Mesendoderm (in vitro differentiated cells): ENCODE data around the gene HBD.
A peak's percentile ranks its signal among the peaks of the same experiment; 100 is the strongest.

Experiments used
- DNase-seq: peaks from one replicate; pipeline ENCODE4 v3.0.0; 2013
- H2AK5ac ChIP-seq: 2 replicates; pipeline ENCODE4 v1.6.1; 2013; ENCODE audit warnings: low read length, inconsistent platforms
- H2BK120ac ChIP-seq: 2 replicates; pipeline ENCODE4 v1.6.1; 2013; ENCODE audit warnings: low read depth, mild to moderate bottlenecking, low read length, moderate library complexity, mixed read lengths
- H2BK15ac ChIP-seq: replicated peaks from 2 replicates; pipeline ENCODE4 v1.6.1; 2013; ENCODE audit warnings: low read depth, mild to moderate bottlenecking, moderate library complexity
- H2BK5ac ChIP-seq: 2 replicates; pipeline ENCODE4 v1.6.1; 2013; ENCODE audit warnings: low read length, inconsistent platforms
- H3K18ac ChIP-seq: 2 replicates; pipeline ENCODE4 v1.6.1; 2013; ENCODE audit warnings: mild to moderate bottlenecking, low read length, mixed read lengths
- H3K23ac ChIP-seq: one replicate; pipeline ENCODE4 v1.6.1; 2013; ENCODE audit warnings: low read length
- H3K27ac ChIP-seq: 2 replicates; pipeline ENCODE4 v1.5.1; 2013; ENCODE audit warnings: low read depth, mild to moderate bottlenecking, inconsistent platforms, low read length, moderate library complexity
- H3K27me3 ChIP-seq: 2 replicates; pipeline ENCODE4 v1.6.1; 2013; ENCODE audit warnings: low read length, control low read depth, mild to moderate bottlenecking, inconsistent platforms; ENCODE audit not compliant: insufficient read depth, poor library complexity
- H3K36me3 ChIP-seq: 2 replicates; pipeline ENCODE4 v1.6.1; 2013; ENCODE audit warnings: low read length, inconsistent platforms; ENCODE audit not compliant: control insufficient read depth, insufficient read depth
- H3K4ac ChIP-seq: one replicate; pipeline ENCODE4 v1.6.1; 2013; ENCODE audit warnings: low read depth, mild to moderate bottlenecking, low read length, moderate library complexity
- H3K4me1 ChIP-seq: 2 replicates; pipeline ENCODE4 v1.6.1; 2013; ENCODE audit warnings: low read depth, low read length, inconsistent platforms; ENCODE audit not compliant: control insufficient read depth
- H3K4me2 ChIP-seq: 2 replicates; pipeline ENCODE4 v1.6.1; 2013; ENCODE audit warnings: low read length
- H3K4me3 ChIP-seq: 2 replicates; pipeline ENCODE4 v1.5.1; 2013; ENCODE audit warnings: mild to moderate bottlenecking, low read length
- H3K56ac ChIP-seq: one replicate; pipeline ENCODE4 v1.6.1; 2013; ENCODE audit warnings: low read length
- H3K79me1 ChIP-seq: 2 replicates; pipeline ENCODE4 v1.6.1; 2013; ENCODE audit warnings: low read length, inconsistent platforms
- H3K79me2 ChIP-seq: 2 replicates; pipeline ENCODE4 v1.6.1; 2013; ENCODE audit warnings: mild to moderate bottlenecking, low read length; ENCODE audit not compliant: control insufficient read depth, insufficient read depth
- H3K9ac ChIP-seq: 2 replicates; pipeline ENCODE4 v1.6.1; 2013; ENCODE audit warnings: low read length, inconsistent platforms
- H4K5ac ChIP-seq: one replicate; pipeline ENCODE4 v1.6.1; 2013; ENCODE audit warnings: low read length
- H4K8ac ChIP-seq: one replicate; pipeline ENCODE4 v1.6.1; 2013; ENCODE audit warnings: low read depth, mild to moderate bottlenecking, control low read depth, low read length, moderate library complexity
- WGBS: extraction: QIAGEN DNeasy Blood & Tissue Kit; methylation state at CpG from one replicate; pipeline ENCODE4 v1.1.7; 2013; ENCODE audit warnings: low lambda C conversion rate, missing lambda C conversion rate; ENCODE audit not compliant: insufficient coverage; ENCODE audit errors: extremely low coverage; 5-methylcytosine and 5-hydroxymethylcytosine counted together

HBD gene

GRCh38 chr11:5279471-5280090 is 45.3 kb upstream of the HBD start:
- Histone ChIP-seq H3K27me3 (no peaks in the 10 kb centered on the region), H2BK5ac (no peak overlapping the region), H3K18ac (no peak overlapping the region), H3K79me2 (no peaks in the 10 kb centered on the region), H2AK5ac (no peak overlapping the region), H3K4me1 (peaks cover 3% of the 10 kb centered on the region), H3K23ac (no peak overlapping the region), H3K27ac (no peak overlapping the region), H4K5ac (no peak overlapping the region), H3K4me3 (no peak overlapping the region), H3K36me3 (no peaks in the 10 kb centered on the region), H2BK15ac (no peak overlapping the region), H3K4me2 (no peak overlapping the region), H3K56ac (no peak overlapping the region), H4K8ac (no peak overlapping the region), H3K4ac (no peak overlapping the region), H2BK120ac (peak overlapping the region; percentile 49), H3K9ac (no peak overlapping the region), H3K79me1 (no peaks in the 10 kb centered on the region)
- no CpG with 5 or more reads among the region's 4 CpGs for WGBS
- no peak for DNase-seq

GRCh38 chr11:5277807-5278382 is 43.6 kb upstream of the HBD start:
- no peak overlapping the region for H2AK5ac ChIP-seq
- no CpG with 5 or more reads among the region's 1 CpG for WGBS
- no peak for DNase-seq

GRCh38 chr11:5276697-5277096 is 42.4 kb upstream of the HBD start:
- Histone ChIP-seq H3K23ac (no peak overlapping the region), H3K79me1 (no peaks in the 10 kb centered on the region), H3K4me3 (no peak overlapping the region), H3K4ac (no peak overlapping the region), H3K36me3 (no peaks in the 10 kb centered on the region), H3K9ac (no peak overlapping the region), H3K18ac (no peak overlapping the region), H3K56ac (no peak overlapping the region), H3K27me3 (no peaks in the 10 kb centered on the region), H4K5ac (no peak overlapping the region), H4K8ac (no peak overlapping the region), H2BK15ac (no peak overlapping the region), H2BK5ac (no peak overlapping the region), H2AK5ac (no peak overlapping the region), H3K27ac (no peak overlapping the region), H3K4me2 (no peak overlapping the region), H2BK120ac (no peak overlapping the region), H3K79me2 (no peaks in the 10 kb centered on the region), H3K4me1 (peaks cover 3% of the 10 kb centered on the region)
- WGBS, result no CpG with 5 or more reads among the region's 2 CpGs
- no peak for DNase-seq

More at GRCh38 chr11:5277807-5278382, 43.6 kb upstream of the HBD start:
- no peak overlapping the region for H3K4me2 ChIP-seq
- no peaks in the 10 kb centered on the region for H3K79me2 ChIP-seq
- H4K8ac ChIP-seq, result no peak overlapping the region
- H3K4me3 ChIP-seq, result no peak overlapping the region
- H2BK120ac ChIP-seq, result no peak overlapping the region
- H3K27me3 ChIP-seq, result no peaks in the 10 kb centered on the region
- H3K4me1 ChIP-seq, result peaks cover 3% of the 10 kb centered on the region
- no peak overlapping the region for H3K18ac ChIP-seq
- H3K9ac ChIP-seq, result no peak overlapping the region
- H3K79me1 ChIP-seq, result no peaks in the 10 kb centered on the region
- H3K23ac ChIP-seq, result no peak overlapping the region
- H2BK5ac ChIP-seq, result no peak overlapping the region
- H3K36me3 ChIP-seq, result no peaks in the 10 kb centered on the region
- no peak overlapping the region for H3K27ac ChIP-seq
- no peak overlapping the region for H4K5ac ChIP-seq
- no peak overlapping the region for H3K4ac ChIP-seq
- H2BK15ac ChIP-seq, result no peak overlapping the region
- H3K56ac ChIP-seq, result no peak overlapping the region

- Histone ChIP-seq H2BK15ac (no peak overlapping the region), H3K36me3 (no peaks in the 10 kb centered on the region), H3K9ac (no peak overlapping the region), H3K23ac (no peak overlapping the region), H4K8ac (no peak overlapping the region), H3K4ac (no peak overlapping the region), H3K79me1 (no peaks in the 10 kb centered on the region), H3K79me2 (no peaks in the 10 kb centered on the region), H3K27ac (no peak overlapping the region), H2AK5ac (no peak overlapping the region), H2BK5ac (no peak overlapping the region), H3K56ac (no peak overlapping the region), H3K27me3 (no peaks in the 10 kb centered on the region), H2BK120ac (no peak overlapping the region), H3K4me1 (peaks cover under 1% of the 10 kb centered on the region), H3K4me2 (no peak overlapping the region), H3K4me3 (no peak overlapping the region), H4K5ac (no peak overlapping the region), H3K18ac (no peak overlapping the region)
- peak; percentile 22 for DNase-seq
- no CpG with 5 or more reads among the region's 6 CpGs for WGBS
Observed at GRCh38 chr11:5275369-5276110, 41.3 kb upstream of the HBD start.

DNA sequence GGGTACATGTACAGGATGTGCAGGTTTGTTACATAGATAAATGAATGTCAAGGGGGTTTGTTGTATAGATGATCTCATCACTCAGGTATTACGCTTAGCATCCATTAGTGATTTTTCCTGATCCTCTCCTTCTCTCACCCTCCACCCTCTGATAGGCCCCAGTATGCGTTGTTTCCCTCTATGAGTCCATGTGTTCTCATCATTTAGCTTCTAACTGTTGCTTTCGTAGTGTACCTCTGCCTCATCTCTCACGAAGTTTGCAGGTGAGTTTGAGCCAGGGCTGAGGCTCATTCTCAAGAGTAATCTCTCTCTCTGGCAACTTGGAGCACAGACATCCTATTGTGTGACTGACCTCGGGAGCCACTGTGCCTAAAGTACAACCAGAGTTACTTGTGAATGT is 40.1 kb upstream of the HBD start:
- H2BK120ac ChIP-seq, result no peak overlapping the region
- no peaks in the 10 kb centered on the region for H3K27me3 ChIP-seq
- no peak overlapping the region for H3K56ac ChIP-seq
- H3K79me1 ChIP-seq, result no peaks in the 10 kb centered on the region
- no peak overlapping the region for H3K4ac ChIP-seq
- no peaks in the 10 kb centered on the region for H3K79me2 ChIP-seq
- H2BK5ac ChIP-seq, result no peak overlapping the region
- no peak overlapping the region for H4K8ac ChIP-seq
- H3K4me1 ChIP-seq, result no peaks in the 10 kb centered on the region
- no CpG with 5 or more reads among the region's 5 CpGs for WGBS
- H2AK5ac ChIP-seq, result no peak overlapping the region
- H3K27ac ChIP-seq, result no peak overlapping the region
- no peak overlapping the region for H3K23ac ChIP-seq
- peak; percentile 58 for DNase-seq
- H3K18ac ChIP-seq, result no peak overlapping the region
- H3K36me3 ChIP-seq, result no peaks in the 10 kb centered on the region
- no peak overlapping the region for H4K5ac ChIP-seq
- H3K9ac ChIP-seq, result no peak overlapping the region
- H3K4me2 ChIP-seq, result no peak overlapping the region
- no peak overlapping the region for H3K4me3 ChIP-seq
- H2BK15ac ChIP-seq, result no peak overlapping the region
